Glutamatergic neuron (in vitro differentiated cells): Measurements from ENCODE around the gene RAD51B. TPM values are rescaled to one million over a fixed set of nuclear protein-coding genes. Genes with fewer than 3 reads are reported as not detected.

ENCODE experiments used
- DNase-seq: peaks from one replicate; pipeline ENCODE4 v3.0.0; 2022
- H3K27ac Mint-ChIP-seq: one replicate; pipeline ENCODE4 v1.8.0; 2020; ENCODE audit warnings: mild to moderate bottlenecking, mixed read lengths, inconsistent platforms; ENCODE audit not compliant: unreplicated experiment
- H3K27me3 Mint-ChIP-seq: one replicate; pipeline ENCODE4 v1.8.0; 2020; ENCODE audit warnings: mild to moderate bottlenecking, moderate library complexity, mixed read lengths, inconsistent platforms; ENCODE audit not compliant: unreplicated experiment
- H3K36me3 Mint-ChIP-seq: one replicate; pipeline ENCODE4 v1.8.0; 2020; ENCODE audit warnings: mild to moderate bottlenecking, mixed read lengths, inconsistent platforms; ENCODE audit not compliant: unreplicated experiment
- H3K4me1 Mint-ChIP-seq: one replicate; pipeline ENCODE4 v1.8.0; 2020; ENCODE audit warnings: mild to moderate bottlenecking, low read depth, mixed read lengths, inconsistent platforms; ENCODE audit not compliant: unreplicated experiment
- H3K4me3 Mint-ChIP-seq: one replicate; pipeline ENCODE4 v1.8.0; 2020; ENCODE audit warnings: mild to moderate bottlenecking, mixed read lengths, inconsistent platforms; ENCODE audit not compliant: unreplicated experiment
- H3K9me3 Mint-ChIP-seq: one replicate; pipeline ENCODE4 v1.8.0; 2020; ENCODE audit warnings: mild to moderate bottlenecking, moderate library complexity, mixed read lengths, inconsistent platforms; ENCODE audit not compliant: unreplicated experiment
- total RNA-seq: library from RNA; stranded (reverse); fragmentation: NEBNext Ultra II Directional; extraction: Animal tissue kit (Norgen Biotek cat#: 25700); gene quantifications from one replicate; pipeline ENCODE4 v1.2.1, GENCODE V29; 2021; ENCODE audit not compliant: unreplicated experiment
- TF ChIP-seq, protein P1 (sequence below): fragments of 200-600 bp; sonication (generic); IDR thresholded peaks from one replicate; pipeline ENCODE4 v1.5.0; 2021; ENCODE audit not compliant: partially characterized antibody, unreplicated experiment

The RAD51B gene
- total RNA-seq, 1 donor from 2014 or later = 9.7 TPM

- no peaks in the 10 kb centered on the region for H3K36me3 Mint-ChIP-seq
- DNase-seq = no peak
- peaks cover 2% of the 10 kb centered on the region for H3K27me3 Mint-ChIP-seq
- H3K27ac Mint-ChIP-seq = no peak overlapping the region
- TF ChIP-seq, protein P1, sequence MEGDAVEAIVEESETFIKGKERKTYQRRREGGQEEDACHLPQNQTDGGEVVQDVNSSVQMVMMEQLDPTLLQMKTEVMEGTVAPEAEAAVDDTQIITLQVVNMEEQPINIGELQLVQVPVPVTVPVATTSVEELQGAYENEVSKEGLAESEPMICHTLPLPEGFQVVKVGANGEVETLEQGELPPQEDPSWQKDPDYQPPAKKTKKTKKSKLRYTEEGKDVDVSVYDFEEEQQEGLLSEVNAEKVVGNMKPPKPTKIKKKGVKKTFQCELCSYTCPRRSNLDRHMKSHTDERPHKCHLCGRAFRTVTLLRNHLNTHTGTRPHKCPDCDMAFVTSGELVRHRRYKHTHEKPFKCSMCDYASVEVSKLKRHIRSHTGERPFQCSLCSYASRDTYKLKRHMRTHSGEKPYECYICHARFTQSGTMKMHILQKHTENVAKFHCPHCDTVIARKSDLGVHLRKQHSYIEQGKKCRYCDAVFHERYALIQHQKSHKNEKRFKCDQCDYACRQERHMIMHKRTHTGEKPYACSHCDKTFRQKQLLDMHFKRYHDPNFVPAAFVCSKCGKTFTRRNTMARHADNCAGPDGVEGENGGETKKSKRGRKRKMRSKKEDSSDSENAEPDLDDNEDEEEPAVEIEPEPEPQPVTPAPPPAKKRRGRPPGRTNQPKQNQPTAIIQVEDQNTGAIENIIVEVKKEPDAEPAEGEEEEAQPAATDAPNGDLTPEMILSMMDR = no peak
- peaks cover 6% of the 10 kb centered on the region for H3K9me3 Mint-ChIP-seq
- H3K4me3 Mint-ChIP-seq = no peak overlapping the region
- peaks cover 5% of the 10 kb centered on the region for H3K4me1 Mint-ChIP-seq
These were observed 860.3 kb downstream of the RAD51B start for GRCh38 chr14:68679746-68680467.

DNA sequence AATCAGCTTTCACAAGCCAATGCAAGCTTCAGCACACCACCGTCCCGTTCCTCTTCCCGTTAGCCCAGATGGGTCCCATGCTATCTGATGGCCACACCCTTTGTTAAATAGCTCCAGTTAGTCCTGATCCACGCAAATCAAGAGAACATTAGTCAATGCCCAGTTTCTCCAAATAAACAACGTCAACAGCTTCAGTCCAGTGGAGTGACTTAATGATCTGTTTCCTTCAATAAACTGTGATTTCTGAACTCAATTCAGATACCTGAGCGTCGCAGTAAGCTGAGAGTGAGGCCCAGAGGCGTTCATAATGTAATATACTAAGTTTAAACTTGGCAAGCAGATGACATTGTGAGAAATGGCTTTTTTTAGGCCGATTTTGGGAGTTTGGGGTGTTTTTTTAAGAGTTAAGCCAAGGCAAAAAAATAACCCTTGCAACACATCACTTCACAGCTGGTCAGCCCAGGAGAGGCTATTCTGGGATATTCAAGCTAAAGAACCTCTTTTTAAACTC lies 861.0 kb downstream of the RAD51B start:
- Mint-ChIP-seq H3K27ac (no peak overlapping the region), H3K4me1 (peaks cover 5% of the 10 kb centered on the region)
- TF ChIP-seq, protein P1 = no peak

GRCh38 chr14:68681256-68682011 lies 861.9 kb downstream of the RAD51B start:
- no peak overlapping the region for H3K27ac Mint-ChIP-seq
- peaks cover 4% of the 10 kb centered on the region for H3K27me3 Mint-ChIP-seq
- peaks cover 5% of the 10 kb centered on the region for H3K4me1 Mint-ChIP-seq

More for the DNA sequence above, 861.0 kb downstream of the RAD51B start:
- no peak for DNase-seq
- no peak overlapping the region for H3K4me3 Mint-ChIP-seq
- peaks cover 4% of the 10 kb centered on the region for H3K27me3 Mint-ChIP-seq
- H3K9me3 Mint-ChIP-seq = peaks cover 6% of the 10 kb centered on the region
- H3K36me3 Mint-ChIP-seq = no peaks in the 10 kb centered on the region

DNA sequence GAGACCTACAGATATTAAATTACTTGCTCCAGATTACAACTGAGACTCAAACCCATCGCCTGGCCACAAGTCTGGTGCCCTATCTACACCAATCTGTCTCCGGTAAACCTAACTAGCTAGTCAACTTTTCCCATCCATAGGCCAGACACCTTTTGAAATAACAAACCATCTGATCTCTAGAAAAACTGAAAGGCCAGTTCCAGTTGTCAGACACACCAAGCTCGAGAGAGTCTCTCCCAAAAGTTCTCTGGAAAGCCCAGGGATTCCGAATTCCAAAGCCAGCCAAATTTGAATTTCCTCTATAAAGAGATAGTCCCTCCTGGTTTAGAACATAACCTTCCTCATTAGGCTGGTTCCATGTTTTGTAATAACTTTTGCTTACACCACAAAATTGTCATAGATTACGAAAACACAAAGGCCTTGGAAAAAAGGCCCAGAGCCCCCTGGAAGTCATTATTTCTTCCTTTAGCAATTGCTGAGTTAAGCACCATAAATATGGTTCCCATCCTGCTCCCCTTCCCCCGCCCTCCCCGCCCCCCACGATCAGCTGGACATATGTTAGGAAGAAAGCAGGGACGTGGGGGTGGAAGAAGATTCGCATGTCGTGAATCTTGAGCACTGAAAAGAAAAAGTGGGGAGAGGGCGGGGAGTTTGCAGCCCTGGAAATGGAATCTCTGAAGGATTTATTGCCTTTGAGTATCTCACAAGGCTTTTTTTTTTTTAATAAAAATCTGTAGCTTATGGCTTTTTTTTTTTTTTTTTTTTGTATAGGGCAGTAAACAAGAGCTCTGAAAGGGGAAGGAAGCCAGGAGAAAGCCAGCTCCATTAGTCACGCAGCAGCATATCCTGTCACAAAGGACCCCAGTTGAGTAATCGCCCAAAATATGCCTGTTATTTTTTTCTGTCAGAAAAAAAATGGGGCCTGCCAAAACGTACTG lies 862.9 kb downstream of the RAD51B start:
- H3K27ac Mint-ChIP-seq = peak overlapping the region; percentile 66
- peaks cover 5% of the 10 kb centered on the region for H3K4me1 Mint-ChIP-seq
- H3K27me3 Mint-ChIP-seq = peaks cover 1% of the 10 kb centered on the region
- peaks cover 7% of the 10 kb centered on the region for H3K36me3 Mint-ChIP-seq
- peaks cover 5% of the 10 kb centered on the region for H3K9me3 Mint-ChIP-seq
- DNase-seq = no peak
- H3K4me3 Mint-ChIP-seq = no peak overlapping the region
- TF ChIP-seq, protein P1 = no peak

More at GRCh38 chr14:68681256-68682011, 861.9 kb downstream of the RAD51B start:
- no peak overlapping the region for H3K4me3 Mint-ChIP-seq
- no peaks in the 10 kb centered on the region for H3K36me3 Mint-ChIP-seq
- no peak for DNase-seq
- TF ChIP-seq, protein P1 = no peak
- H3K9me3 Mint-ChIP-seq = peaks cover 3% of the 10 kb centered on the region
